HG03432 (cell line): ENCODE data around the gene LRRC47.
A peak's percentile ranks its signal among the peaks of the same experiment; 100 is the strongest.
"Not testable (repeated sequence)": the region's sequence is repeated elsewhere in the genome, so short reads cannot be mapped to it uniquely, and the experiment has no call there.

Source experiments
- ATAC-seq: cut with Tn5 transposase; IDR thresholded peaks from one replicate; pipeline ENCODE4 v1.9.1; 2021; ENCODE audit warnings: mild to moderate bottlenecking, moderate library complexity; ENCODE audit not compliant: unreplicated experiment

Gene LRRC47

DNA sequence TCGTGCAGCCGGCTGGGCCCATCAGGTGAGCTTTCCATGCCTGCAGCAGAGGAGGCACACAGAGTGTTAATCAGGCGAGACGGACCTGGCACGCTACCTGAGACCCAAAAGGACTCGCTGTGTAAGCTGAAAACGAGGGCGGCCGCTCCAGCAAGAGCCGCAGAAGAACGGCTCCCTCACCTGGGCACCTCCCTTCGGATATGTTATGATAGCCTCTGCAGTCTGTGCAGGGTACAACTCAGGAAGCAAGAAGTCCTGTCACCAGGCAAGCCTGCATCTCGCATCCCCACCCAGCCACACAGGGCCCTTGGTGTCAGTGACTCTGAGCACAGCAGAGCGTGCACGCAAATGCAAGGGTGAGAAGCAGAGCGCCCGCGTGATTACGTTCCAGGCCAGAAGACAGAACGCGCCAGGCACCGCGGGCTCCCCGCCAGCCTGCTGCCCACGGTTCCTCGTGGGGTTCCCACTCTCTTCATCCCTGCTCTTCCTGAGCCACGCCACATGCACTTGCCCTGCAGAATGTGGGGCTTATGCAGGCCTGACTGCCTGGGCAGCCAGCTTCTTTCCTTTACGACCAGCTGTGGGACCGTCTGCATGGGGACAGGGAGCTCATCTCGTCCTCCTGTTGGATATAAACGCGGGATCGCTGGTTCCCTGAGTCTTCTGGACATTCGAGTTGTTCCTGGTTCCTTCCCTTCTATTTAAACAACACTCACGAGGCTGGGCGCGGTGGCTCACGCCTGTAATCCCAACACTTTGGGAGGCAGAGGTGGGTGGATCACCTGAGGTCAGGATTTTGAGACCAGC is 20.2 kb upstream of the LRRC47 start:
- ATAC-seq, result no peak

DNA sequence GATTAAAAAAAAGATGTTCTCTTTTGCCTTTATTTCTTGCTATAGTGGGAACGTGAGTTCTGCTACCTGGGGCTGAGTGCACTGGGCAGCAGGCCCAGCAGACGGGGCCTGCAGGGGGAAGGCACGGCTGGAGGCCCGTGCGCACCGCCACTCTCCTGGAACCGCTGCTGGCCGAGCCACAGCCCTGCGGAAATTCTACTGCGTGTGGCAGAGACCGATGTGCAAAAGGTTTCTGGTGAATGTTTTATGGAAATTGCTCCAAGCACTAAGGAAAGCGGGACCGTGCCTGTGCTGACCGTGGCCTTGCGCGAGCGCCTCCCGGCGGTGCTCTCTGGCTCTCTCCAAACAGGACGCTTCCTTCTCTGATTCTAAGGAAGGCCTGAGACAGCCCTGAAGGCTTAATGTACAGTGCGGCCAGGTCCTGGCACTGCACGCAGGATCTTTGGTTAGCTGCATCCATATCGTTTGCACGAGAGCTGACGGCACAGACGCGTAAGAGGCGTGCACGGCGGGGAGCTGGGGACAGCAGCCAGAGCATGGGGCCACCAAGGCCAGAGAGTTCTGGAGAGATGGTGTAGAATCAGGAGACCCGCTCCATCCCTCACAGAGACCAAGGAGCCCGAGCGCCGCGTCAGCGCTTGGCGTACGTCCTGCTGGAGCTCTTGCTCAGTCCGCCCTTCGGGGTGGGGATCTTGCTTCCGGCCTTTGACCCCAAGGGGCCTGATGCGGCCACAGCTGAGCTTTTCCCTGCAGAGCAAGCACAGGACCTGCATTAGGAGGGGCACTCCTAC is 18.7 kb upstream of the LRRC47 start:
- no peak for ATAC-seq

DNA sequence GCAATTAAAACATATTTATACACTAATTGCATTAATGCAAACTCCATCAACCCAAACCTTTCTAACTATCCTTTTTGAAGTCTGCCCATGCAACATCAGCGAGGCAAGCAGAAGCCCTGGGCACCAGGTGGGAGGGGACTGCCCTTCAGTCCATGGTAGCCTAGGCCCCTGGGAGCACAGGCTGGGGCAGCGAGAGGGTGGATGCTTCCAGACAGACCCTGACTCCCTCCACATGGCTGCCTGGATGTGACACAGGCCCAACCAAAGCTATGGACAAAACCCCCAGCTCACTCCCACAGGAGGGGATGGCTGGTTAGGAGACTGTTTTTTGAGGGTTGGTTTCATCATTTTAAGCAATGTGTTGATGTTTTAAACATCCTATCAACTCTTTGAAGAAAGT is 17.8 kb upstream of the LRRC47 start:
- no peak for ATAC-seq

DNA sequence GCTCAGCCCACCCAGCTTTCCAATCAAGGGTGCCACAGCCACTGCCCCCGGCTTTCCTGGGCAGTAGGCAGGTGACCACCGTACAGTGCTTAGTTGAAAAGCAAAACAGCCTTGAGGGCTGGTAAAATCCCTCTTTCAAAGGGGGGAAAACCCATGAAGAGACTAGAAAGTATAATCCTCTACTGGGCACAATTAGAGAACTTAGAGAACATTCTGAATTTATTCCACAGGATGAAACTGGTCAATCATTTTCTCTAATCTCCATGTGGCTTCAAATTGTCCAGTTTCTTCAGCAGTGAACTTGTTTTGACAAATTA is 15.3 kb upstream of the LRRC47 start:
- ATAC-seq, result no peak

DNA sequence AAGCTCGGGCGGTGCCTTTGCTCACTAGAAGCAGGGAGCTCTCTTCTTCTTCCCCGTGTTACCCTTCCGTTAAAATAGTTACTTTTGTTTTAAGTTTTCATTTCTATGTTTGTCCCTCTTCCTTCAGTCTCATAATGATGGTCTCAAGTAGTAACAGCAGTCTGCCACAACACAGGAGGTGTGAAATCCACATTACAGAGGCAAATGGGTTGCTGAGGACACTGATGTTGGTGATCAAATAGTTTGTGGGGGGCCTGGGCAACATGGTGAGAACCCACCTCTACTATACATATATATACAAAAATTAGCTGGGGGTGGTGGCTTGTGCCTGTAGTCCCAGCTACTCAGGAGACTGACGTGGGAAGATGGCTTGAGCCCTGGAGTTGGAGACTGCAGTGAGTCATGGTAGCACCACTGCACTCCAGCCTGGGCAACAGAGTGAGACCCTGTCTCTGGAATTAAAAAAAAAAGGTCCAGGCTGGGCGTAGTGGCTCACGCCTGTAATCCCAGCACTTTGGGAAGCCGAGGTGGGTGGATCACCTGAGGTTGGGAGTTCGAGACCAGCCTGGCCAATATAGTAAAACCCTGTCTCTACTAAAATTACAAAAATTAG is 14.0 kb upstream of the LRRC47 start:
- not testable (repeated sequence) for ATAC-seq

DNA sequence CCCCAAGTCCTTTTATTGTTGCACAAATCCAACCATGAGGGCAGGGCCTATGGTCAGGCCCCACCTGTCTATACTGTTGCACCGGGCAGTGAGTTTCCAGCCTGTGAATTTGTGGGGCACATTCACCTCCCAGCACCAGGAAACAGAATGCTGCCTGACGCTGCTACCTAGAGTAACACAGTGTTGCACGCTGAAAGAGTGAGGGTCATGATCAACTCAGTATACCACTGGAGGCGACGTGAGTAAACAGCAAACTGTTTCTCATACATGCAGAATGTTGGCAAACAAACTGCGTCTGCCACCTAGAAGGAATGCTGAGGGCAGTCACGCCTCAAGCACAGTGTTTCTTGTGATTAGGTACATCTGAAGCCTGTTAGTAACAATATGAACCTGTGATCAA is 13.4 kb upstream of the LRRC47 start:
- ATAC-seq, result no peak

DNA sequence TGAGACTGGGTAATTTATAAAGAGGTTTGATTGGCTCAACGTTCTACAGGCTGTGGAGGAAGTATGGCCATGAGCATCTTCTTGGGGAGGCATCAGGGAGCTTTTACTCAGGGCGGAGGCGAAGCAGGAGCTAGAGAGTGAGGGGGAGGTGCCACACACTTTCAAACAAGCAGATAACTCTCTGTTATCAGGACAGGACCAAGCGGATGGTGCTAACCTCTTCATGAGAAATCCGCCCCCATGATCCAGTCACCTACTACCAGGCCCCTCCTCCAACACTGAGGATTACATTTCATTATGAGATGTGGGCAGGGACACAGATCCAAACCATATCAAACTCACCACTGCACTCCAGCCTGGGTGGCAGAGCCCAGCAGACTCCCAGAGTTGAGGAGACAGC is 11.5 kb upstream of the LRRC47 start:
- ATAC-seq, result no peak

DNA sequence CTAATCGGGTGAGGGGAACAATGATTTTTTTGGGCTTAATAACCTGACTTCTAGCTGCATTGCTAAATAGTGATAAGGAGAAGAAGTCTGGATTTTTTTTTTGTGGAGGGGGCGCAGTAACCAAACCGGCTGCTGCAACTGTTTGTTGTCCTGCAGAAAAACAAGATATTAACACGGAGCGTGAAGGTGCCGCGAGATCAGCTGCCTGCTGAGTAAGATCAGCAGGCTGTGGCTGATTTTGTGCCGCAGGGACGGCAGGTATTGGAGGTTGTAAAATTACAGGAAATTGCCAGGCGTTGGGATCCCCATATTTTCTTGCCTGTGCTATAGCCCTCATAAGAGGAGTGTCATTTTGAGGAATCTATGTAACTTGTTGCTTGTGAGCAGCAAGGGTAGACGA is 8.7 kb upstream of the LRRC47 start:
- no peak for ATAC-seq

DNA sequence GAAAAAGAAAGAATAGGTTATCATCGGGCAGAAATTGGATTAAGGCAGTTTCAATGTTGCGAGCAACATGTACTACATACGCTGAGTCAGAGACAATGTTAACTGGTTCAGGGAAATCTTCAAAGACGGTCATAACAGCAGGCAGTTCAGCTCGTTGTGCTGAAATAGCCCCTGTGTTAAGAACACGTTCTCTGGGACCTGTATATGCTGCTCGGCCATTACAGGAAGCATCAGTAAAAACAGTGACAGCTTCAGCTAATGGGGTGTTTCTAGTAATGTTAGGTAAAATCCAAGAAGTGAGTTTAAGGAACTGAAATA is 8.3 kb upstream of the LRRC47 start:
- not testable (repeated sequence) for ATAC-seq

DNA sequence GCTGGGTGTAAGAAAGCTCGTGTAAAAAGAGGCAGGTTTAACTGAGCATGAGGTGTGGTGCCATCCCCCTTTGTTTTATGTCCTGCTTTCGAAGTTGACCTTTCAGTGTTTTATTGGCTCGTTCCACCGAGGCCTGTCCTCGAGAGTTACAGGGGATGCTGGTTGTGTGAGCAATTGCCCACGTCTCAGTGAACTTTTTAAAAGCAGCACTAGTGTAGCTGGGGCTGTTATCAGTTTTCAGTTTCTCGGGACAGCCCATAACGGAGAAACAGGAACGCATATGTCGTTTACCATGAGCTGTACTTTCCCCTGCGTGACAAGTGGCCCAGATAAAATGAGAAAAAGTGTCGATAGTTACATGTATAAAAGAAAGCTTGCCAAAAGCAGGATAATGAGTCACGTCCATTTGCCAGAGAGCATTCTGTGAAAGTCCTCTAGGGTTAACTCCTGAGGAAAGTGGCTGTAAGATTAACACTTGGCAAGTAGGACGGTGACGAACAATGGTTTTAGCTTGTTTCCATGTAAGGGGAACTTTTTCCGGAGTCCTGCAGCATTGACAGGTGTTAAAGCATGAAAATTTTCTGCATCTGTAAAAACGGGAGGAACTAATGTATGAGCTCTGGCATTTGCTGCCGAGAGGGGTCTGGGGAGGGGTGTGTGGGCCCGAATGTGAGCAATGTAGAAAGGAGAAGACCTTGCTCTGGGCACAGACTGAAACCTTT is 7.8 kb upstream of the LRRC47 start:
- ATAC-seq, result no peak

DNA sequence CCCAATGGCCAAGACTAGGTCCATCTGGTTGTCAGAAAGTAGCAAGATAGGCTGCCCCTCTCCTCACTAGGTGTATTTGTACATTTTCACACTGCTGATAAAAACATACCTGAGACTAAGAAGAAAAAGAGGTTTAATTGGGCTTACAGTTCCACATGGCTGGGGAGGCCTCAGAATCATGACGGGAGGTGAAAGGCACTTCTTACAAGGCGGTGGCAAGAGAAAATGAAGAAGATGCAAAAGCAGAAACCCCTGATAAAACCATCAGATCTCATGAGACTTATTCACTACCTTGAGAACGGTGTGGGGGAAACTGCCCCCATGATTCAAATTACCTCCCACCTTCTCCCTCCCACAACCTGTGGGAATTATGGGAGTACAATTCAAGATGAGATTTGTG is 4.5 kb upstream of the LRRC47 start:
- ATAC-seq, result not testable (repeated sequence)

DNA sequence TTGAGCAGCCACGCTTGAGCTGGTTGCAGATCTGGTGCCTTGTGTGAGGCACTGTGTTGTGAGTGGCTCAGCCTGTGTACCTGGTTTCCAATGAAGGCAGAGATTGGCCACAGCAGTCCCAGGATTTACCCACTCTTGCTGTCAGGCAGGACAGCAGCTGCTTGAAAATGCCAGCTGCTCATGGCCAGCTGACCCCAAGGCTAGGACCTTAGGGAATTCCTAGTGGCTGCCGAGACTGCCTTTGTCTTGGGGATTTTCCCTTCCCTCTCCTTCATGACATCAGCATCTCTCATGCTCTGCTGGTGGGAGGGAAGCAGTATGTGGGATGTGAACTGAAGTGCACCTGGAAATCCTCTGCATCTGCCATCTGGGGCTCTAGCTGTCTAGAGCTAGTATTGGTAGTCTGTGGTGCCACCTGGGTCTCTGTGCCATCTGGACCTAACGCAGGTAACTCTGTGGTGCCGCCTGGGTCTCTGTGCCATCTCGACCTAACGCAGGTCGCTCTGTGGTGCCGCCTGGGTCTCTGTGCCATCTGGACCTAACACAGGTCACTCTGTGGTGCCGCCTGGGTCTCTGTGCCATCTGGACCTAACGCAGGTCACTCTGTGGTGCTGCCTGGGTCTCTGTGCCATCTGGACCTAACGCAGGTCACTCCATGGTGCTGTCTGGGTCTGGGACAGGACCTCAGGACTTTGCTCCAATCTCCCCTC is 3.8 kb upstream of the LRRC47 start:
- no peak for ATAC-seq

DNA sequence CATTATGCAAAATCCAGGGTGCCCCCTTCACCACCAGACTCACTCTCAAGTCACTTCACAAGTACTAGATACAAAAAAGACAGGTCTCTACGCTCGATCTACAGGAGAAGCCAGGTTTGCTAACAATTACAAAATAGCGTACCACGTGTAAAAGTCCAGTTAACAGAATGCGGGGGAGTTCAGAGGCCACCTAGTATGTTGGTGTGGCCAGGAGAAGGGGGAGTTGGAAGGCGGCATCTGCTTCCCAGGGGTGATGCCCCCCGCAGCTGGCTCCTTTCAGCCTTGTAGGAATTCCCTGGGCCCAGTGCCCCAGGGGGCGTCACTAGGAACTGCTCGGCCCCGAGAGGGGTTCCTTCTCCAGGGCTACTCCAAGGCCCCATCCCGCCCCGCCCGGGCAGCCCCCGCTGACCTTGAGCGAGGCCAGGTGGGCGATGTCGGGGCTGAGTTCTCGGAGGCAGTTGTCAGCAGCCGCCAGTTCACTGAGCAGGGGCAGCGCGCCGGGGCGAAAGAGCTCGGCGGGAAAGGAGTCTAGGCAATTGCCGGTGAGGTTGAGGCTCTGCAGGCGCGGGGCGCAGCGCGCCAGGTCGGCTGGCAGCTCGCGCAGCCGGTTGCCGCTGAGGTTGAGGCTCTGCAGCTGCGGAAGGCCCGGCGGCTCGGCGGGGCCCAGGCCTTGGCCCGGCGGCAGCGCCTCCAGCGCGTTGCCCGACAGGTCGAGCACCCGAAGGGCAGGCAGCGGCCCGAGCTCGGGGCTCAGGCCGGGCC is 664 bp downstream of the LRRC47 start:
- ATAC-seq, result peak; percentile 38

DNA sequence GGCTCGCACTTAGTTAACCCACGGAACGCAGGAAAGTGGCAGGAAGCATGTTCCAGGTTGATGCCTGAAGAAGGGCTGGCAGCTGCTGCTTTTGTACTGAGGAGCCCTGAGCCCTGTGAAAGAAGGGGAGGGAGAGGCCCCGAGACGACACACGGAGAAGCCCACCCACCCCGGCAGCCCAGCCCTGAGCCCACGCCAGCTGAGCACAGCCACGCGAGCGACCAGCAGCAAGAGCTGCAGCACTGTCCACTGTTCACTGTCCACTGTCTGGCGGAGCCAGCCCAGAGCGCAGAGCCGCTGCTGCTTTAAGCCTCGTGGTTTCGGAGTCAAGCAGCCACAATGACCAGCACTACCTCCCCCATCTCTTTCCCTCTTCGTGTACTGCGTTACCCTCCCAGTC is 5.3 kb downstream of the LRRC47 start:
- ATAC-seq, result no peak

DNA sequence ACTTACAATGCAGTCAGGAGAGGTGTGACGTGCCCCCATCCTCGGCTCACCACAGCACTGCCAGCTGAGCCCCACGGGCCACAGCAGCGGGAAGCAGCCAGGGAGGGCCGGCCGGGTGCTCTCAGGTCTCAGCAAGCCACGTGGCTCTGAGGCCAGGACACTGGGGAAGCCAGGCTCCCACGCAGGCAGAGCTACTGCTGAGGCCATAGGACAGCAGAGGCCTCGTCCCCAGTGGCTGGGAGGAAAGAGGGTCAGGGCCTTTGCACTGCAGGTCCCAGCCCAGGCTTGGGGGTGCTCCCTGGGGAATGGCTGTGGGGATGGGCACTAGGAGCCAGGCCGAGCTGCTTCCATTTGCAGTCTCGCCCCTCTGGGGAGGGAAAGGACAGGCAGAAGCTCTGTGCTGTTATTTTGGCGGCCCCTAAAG is 5.8 kb downstream of the LRRC47 start:
- no peak for ATAC-seq

DNA sequence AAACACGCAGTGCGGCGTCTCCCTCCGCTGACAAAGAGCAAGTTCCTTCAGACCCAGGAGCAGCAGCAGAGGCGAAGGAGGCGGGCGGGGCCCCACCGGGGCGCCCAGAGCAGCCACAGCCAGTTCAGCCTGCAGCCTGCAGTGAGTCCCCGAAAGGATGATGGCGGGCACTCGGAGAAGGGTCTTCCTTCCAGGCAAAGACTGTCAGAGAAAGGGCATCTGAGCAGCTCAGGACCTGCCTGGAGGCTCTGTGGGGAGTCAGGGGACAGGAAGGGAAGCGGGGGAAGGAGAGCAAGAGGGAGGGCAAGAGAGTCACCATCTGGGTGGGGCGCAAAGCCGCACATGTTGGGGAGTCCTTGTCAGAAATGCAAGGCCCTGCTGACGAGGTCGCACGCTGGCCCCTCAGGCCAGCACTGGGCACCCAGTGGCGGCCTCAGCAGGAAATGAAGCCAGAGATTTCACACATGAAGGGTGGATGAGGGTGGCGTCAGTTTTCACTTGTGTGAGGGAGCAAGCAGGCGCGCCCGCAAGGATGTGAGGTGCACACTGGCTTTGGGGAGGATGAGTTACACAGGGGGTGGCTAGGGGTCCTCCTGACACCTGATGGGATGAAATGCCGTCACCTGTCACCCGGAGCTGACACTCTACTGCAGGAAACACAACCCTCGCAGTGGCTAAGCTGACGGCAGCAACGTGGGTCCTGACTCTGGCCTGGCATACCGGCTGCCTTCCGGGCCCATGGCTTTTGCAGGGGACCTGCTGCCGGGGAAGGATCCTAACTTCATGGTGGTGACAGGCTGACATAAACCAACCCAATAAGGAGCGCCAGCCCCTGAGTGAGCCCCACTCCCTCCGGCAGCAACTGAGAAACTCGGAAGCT is 6.6 kb downstream of the LRRC47 start:
- ATAC-seq, result no peak

DNA sequence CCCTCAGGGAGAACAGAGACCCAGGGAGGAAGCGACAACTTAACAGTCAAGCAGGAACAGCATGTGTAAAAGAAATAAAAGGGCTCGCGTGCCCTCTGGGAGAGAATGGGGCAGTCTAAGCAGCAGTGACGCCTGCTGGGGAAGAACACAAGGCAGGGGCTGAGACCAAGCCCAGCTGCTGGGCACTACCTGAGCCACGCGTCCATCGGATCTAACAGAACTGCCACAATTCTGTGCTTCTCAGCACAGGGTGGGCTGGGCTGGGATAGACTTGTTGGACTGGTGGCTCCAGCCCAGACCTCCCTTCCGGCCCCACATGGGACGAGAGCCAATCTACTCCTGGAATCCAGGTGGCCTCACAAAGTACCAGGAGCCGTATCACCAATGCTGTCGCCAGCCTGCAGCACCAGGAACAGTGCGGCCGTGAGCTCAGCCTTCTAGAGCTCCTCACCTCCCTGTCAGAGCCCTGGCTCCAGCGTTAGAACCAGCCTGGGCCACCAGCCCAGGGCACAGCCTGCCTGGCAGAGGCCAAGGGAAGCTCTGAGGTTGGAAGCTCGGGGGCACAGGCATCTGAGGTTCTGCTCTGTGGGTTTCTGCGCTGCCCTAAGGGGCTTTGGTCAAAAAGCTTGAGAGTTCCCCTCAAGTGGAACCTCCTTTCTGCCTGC is 7.4 kb downstream of the LRRC47 start:
- ATAC-seq, result no peak

DNA sequence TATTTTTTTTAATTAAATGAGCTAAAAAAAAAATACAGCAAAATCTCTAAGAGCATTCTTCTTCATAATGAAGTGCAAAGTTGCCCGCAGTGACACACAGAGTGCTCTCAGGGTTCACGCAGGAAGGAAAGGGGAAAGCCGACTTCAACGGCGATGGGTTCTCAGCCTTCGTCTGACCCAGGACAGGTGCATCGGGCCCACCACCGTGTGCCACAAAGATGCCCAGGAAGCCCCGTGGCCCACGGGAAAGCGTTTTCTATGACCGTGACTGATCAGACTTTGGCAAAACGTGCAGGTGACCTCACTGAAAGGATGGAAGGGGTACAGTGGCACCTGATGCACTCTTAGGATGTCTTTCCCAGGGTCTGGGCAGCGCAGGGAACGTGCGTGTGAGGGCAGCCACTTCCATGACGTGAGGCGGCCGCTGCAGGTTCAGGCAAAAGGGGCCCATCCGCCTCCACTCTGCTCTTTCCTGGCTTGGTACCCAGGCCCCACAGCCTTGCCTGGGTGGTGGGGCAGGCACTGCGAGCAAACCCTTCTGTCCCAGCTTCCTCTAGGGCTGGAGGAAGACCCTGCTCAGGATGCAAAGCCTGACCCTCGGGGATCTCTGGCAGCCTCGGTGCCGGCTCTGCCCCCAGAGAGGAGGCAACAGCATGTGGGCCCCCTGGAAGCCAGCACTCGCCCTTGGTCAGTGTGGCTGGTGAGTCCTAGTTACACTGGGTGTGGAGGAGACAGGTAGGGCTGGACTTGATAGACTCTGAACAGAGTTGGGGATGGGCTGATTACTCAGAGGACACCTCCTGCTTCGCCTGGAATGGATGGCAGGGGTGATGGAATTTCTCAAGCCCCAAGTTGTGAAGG is 8.3 kb downstream of the LRRC47 start:
- ATAC-seq, result no peak
